Naive thymus-derived CD4-positive, alpha-beta T cell (primary cell): ENCODE measurements around the gene TGM2. TPM values are rescaled to one million over a fixed set of nuclear protein-coding genes. Genes with fewer than 3 reads are reported as not detected.

Source experiments
- ATAC-seq: fragments of 150-1000 bp; cut with Tn5 transposase; 2 replicates; pipeline ENCODE4 v1.10.0; 2021; ENCODE audit warnings: mild to moderate bottlenecking, moderate library complexity
- CTCF ChIA-PET: fragments of 350-600 bp; sonication (Branson Sonifier 250); formaldehyde crosslinking; loops from one replicate; lab custom pipeline; 2021; ENCODE audit warnings: antibody characterized with exemption; lab: Charles Lee
- POLR2A ChIA-PET: fragments of 350-600 bp; sonication (Branson Sonifier 250); formaldehyde crosslinking; loops from one replicate; lab custom pipeline; 2021; ENCODE audit warnings: antibody characterized with exemption, inconsistent platforms; lab: Charles Lee
- DNase-seq, 9 donors: peaks; one replicate each; pipeline versions ENCODE4 v3.0.0 to v3.0.0-alpha.2; 2020 to 2022; ENCODE audit warnings: mixed read lengths in 1 of 9
- H3K27ac ChIP-seq: one replicate; pipeline ENCODE4 v1.7.0; 2013; ENCODE audit warnings: mild to moderate bottlenecking, low read depth, low read length, moderate library complexity
- H3K27me3 ChIP-seq, 2 donors: one replicate each; pipeline ENCODE4 v1.7.0; 2013; ENCODE audit warnings: low read length in 2 of 2, mild to moderate bottlenecking in 2 of 2, moderate library complexity in 2 of 2; ENCODE audit not compliant: control insufficient read depth in 2 of 2, insufficient read depth in 2 of 2
- H3K36me3 ChIP-seq, 3 experiments: 1 replicate in 2 of 3; 2 replicates in 1 of 3; pipeline ENCODE4 v1.7.0; 2013; ENCODE audit warnings: low read length in 3 of 3, mild to moderate bottlenecking in 3 of 3, moderate library complexity in 1 of 3; ENCODE audit not compliant: insufficient read depth in 3 of 3, control insufficient read depth in 2 of 3
- H3K4me1 ChIP-seq, 2 donors: one replicate each; pipeline ENCODE4 v1.7.0; 2013; ENCODE audit warnings: low read length in 2 of 2, mild to moderate bottlenecking in 2 of 2, moderate library complexity in 1 of 2; ENCODE audit not compliant: control insufficient read depth in 2 of 2, insufficient read depth in 2 of 2
- H3K4me3 ChIP-seq: 2 replicates; pipeline ENCODE4 v1.7.0; 2013; ENCODE audit warnings: mild to moderate bottlenecking, low read length
- H3K9me3 ChIP-seq, 3 experiments: 1 replicate in 2 of 3; 2 replicates in 1 of 3; pipeline ENCODE4 v1.7.0; 2013; ENCODE audit warnings: low read length in 3 of 3; ENCODE audit not compliant: control insufficient read depth in 2 of 3
- H3K27ac Mint-ChIP-seq, 9 donors: one replicate each; pipeline ENCODE4 v1.8.0; 2020 to 2022; ENCODE audit warnings: mixed read lengths in 9 of 9, mild to moderate bottlenecking in 8 of 9, moderate library complexity in 5 of 9, inconsistent platforms in 2 of 9
- H3K27me3 Mint-ChIP-seq, 5 donors: one replicate each; pipeline ENCODE4 v1.8.0; 2021 to 2022; ENCODE audit warnings: mixed read lengths in 5 of 5, mild to moderate bottlenecking in 1 of 5
- H3K36me3 Mint-ChIP-seq, 5 donors: one replicate each; pipeline ENCODE4 v1.8.0; 2020 to 2022; ENCODE audit warnings: mixed read lengths in 5 of 5, mild to moderate bottlenecking in 3 of 5, inconsistent platforms in 1 of 5
- H3K4me1 Mint-ChIP-seq, 7 donors: one replicate each; pipeline ENCODE4 v1.8.0; 2020 to 2022; ENCODE audit warnings: mixed read lengths in 7 of 7, mild to moderate bottlenecking in 3 of 7, inconsistent platforms in 1 of 7
- H3K4me3 Mint-ChIP-seq, 10 donors: one replicate each; pipeline ENCODE4 v1.8.0; 2020 to 2022; ENCODE audit warnings: mild to moderate bottlenecking in 10 of 10, mixed read lengths in 10 of 10, moderate library complexity in 6 of 10, inconsistent platforms in 2 of 10
- H3K9me3 Mint-ChIP-seq, 11 donors: one replicate each; pipeline ENCODE4 v1.8.0; 2020 to 2022; ENCODE audit warnings: mixed read lengths in 11 of 11, mild to moderate bottlenecking in 4 of 11, inconsistent platforms in 1 of 11, moderate library complexity in 1 of 11
- intact Hi-C, 2 donors: fragments of 100-400 bp; cut with micrococcal nuclease; formaldehyde crosslinking; loops; one replicate each; pipeline ENCODE4 v1.15.1; 2023
- polyA plus RNA-seq, 2 donors: library from polyadenylated mRNA; unstranded; fragments of 300-500 nt; fragmentation: Illumina TruSeq; gene quantifications; one replicate each; pipeline ENCODE4 v1.2.3, GENCODE V29; 2021
- total RNA-seq, 6 experiments: library from RNA in 5 of 6; stranded (reverse) in 5 of 6; gene quantifications; 1 replicate in 5 of 6; 2 replicates in 1 of 6; pipeline ENCODE4 v1.2.3 and lab custom pipeline; 2021 to 2026

The TGM2 gene
- total and polyA plus RNA-seq, 7 experiments from 2014 or later = 0.11 to 0.94 (median 0.19) TPM; not detected in 2

- Mint-ChIP-seq H3K36me3 (no peaks in the 10 kb centered on the region), H3K9me3 (peaks cover 0 to 2% (median 0%) of the 10 kb centered on the region in 11 donors), H3K27ac (no peak overlapping the region), H3K4me1 (no peaks in the 10 kb centered on the region), H3K4me3 (no peak overlapping the region), H3K27me3 (peaks cover 0 to 34% (median 15%) of the 10 kb centered on the region in 5 donors)
- no peaks in the 10 kb centered on the region for H3K4me1 ChIP-seq
- ChIA-PET CTCF (no interaction called here), POLR2A (no interaction called here)
- ATAC-seq = no peak
- no peaks in the 10 kb centered on the region for H3K9me3 ChIP-seq
- no peak for DNase-seq
- no peaks in the 10 kb centered on the region for H3K36me3 ChIP-seq
- no peak overlapping the region for H3K27ac ChIP-seq
- H3K4me3 ChIP-seq = no peak overlapping the region
- intact Hi-C loops = no loop called here
- no peaks in the 10 kb centered on the region for H3K27me3 ChIP-seq
Measured at GRCh38 chr20:38205001-38205400, 39.9 kb upstream of the TGM2 start.

DNA sequence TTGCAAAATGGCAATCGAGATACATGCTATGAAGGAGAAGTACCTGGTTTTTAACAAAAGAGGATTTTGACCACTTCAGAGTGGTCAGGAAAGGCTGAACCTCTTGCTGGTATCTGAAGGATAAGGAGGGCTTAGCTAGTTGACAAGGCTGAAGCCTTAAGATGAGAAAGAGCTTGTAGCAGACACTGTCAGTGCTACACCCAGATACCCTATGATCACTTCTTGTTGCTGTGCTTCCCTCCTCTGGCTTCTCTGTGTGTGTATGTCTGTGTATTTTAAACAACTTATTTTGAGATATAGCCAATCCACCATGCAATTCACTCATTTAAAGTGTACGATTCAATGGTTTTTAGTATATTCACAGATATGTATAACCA lies 38.9 kb upstream of the TGM2 start:
- no peak overlapping the region for H3K27ac ChIP-seq
- Mint-ChIP-seq H3K36me3 (no peaks in the 10 kb centered on the region), H3K4me3 (no peak overlapping the region), H3K27ac (no peak overlapping the region), H3K4me1 (no peaks in the 10 kb centered on the region), H3K27me3 (peaks cover 0 to 32% (median 15%) of the 10 kb centered on the region in 5 donors), H3K9me3 (peaks cover 0 to 2% (median 0%) of the 10 kb centered on the region in 11 donors)
- DNase-seq (no peak), ATAC-seq (no peak)
- CTCF ChIA-PET = no interaction called here
- intact Hi-C loops = no loop called here
- no peaks in the 10 kb centered on the region for H3K4me1 ChIP-seq
- H3K9me3 ChIP-seq = no peaks in the 10 kb centered on the region
- H3K4me3 ChIP-seq = no peak overlapping the region
- POLR2A ChIA-PET = no interaction called here
- no peaks in the 10 kb centered on the region for H3K27me3 ChIP-seq
- no peaks in the 10 kb centered on the region for H3K36me3 ChIP-seq

- Histone ChIP-seq H3K4me1 (no peaks in the 10 kb centered on the region), H3K36me3 (no peaks in the 10 kb centered on the region), H3K9me3 (no peaks in the 10 kb centered on the region), H3K4me3 (no peak overlapping the region), H3K27me3 (no peaks in the 10 kb centered on the region), H3K27ac (no peak overlapping the region)
- CTCF ChIA-PET = no interaction called here
- Mint-ChIP-seq H3K27me3 (peaks cover 0 to 30% (median 11%) of the 10 kb centered on the region in 5 donors), H3K4me3 (no peak overlapping the region), H3K4me1 (no peaks in the 10 kb centered on the region), H3K36me3 (no peaks in the 10 kb centered on the region), H3K27ac (no peak overlapping the region), H3K9me3 (peaks cover 0 to 2% (median 0%) of the 10 kb centered on the region in 11 donors)
- intact Hi-C loops = no loop called here
- ATAC-seq = no peak
- DNase-seq = no peak
- POLR2A ChIA-PET = no interaction called here
Measured at GRCh38 chr20:38203337-38203980, 38.4 kb upstream of the TGM2 start.

- Histone ChIP-seq H3K4me1 (no peaks in the 10 kb centered on the region), H3K27me3 (no peaks in the 10 kb centered on the region), H3K27ac (no peak overlapping the region), H3K4me3 (no peak overlapping the region), H3K9me3 (no peaks in the 10 kb centered on the region), H3K36me3 (no peaks in the 10 kb centered on the region)
- no peak overlapping the region for H3K4me3 Mint-ChIP-seq
- ATAC-seq = no peak
- peaks cover 0 to 26% (median 7%) of the 10 kb centered on the region in 5 donors for H3K27me3 Mint-ChIP-seq
- H3K4me1 Mint-ChIP-seq = no peaks in the 10 kb centered on the region
- H3K27ac Mint-ChIP-seq = no peak overlapping the region
- ChIA-PET POLR2A (no interaction called here), CTCF (no interaction called here)
- intact Hi-C loops = no loop called here
- H3K9me3 Mint-ChIP-seq = peaks cover 0 to 2% (median 0%) of the 10 kb centered on the region in 11 donors
- no peaks in the 10 kb centered on the region for H3K36me3 Mint-ChIP-seq
- no peak for DNase-seq
Measured at GRCh38 chr20:38202982-38203293, 37.9 kb upstream of the TGM2 start.

DNA sequence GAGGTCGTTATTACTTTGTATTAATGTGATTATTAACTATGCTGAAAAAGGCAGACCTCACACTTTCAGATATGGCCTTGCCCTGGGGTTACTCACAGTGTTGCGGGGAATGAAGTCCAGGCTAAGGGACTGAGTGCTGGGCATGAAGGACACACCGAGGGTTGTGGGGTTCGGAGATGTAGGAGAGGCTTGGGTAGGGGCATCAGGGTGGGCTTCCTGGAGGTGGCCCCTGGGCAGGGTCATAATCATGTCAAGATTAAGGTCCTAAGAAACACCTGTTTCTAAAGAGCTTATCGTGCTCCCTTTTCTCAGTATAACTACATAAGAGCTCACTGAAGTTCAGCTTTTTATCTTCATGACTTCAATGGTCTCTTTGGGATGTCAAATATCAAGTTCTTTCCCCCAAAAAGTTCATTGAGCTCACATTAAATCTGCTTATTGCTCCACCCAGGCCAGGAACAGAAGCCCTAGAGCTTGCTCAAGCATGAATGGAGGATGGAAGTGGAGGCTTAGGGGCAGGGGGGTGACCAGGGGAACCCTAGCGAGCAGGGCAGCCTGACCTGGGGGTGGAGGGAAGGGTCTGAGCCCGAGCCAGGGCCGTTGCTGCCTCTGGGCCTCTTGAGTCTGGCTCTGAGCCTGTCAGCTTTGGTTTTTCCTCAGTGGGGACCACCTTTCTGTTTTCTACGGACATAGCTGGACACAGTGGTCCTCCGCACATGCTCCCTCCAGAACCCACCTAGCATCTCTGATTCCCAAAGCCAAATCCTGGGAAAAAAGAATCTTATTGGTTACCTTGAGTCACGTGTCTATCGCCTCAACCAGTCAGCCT lies 37.3 kb upstream of the TGM2 start:
- H3K27ac ChIP-seq = no peak overlapping the region
- peaks cover 2 to 24% (median 7%) of the 10 kb centered on the region in 5 donors for H3K27me3 Mint-ChIP-seq

DNA sequence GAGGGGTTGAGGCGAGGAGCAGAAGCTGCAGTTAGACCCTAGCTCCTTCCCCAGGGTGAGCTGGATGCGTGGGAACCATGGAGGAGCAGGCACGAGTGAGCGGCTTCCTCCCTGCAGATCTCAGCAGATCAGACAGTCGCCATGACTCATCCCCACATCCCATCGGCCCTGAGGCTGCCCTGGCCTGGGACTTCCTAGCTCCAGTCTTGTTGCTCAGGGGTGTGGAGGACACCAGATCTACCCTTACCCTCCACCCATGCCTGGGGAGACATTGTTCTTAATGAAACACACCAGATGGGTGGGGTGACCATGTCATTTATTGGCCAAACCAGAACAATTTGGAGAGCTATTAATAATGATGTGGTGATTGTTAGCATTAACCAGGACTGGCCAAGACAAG lies 36.3 kb upstream of the TGM2 start:
- Histone ChIP-seq H3K27me3 (no peaks in the 10 kb centered on the region), H3K9me3 (no peaks in the 10 kb centered on the region), H3K36me3 (no peaks in the 10 kb centered on the region), H3K27ac (no peak overlapping the region), H3K4me3 (no peak overlapping the region), H3K4me1 (no peaks in the 10 kb centered on the region)
- POLR2A ChIA-PET = no interaction called here
- Mint-ChIP-seq H3K9me3 (peaks cover 0 to 2% (median 0%) of the 10 kb centered on the region in 11 donors), H3K36me3 (no peaks in the 10 kb centered on the region), H3K27me3 (peaks cover 4 to 20% (median 6%) of the 10 kb centered on the region in 5 donors), H3K4me1 (no peaks in the 10 kb centered on the region), H3K4me3 (no peak overlapping the region), H3K27ac (no peak overlapping the region)
- peak; percentile 66 for ATAC-seq
- intact Hi-C loops = no loop called here
- CTCF ChIA-PET = no interaction called here
- no peak for DNase-seq

More for the DNA sequence above, 37.3 kb upstream of the TGM2 start:
- ChIA-PET CTCF (no interaction called here), POLR2A (no interaction called here)
- intact Hi-C loops = no loop called here
- DNase-seq (no peak), ATAC-seq (no peak)
- no peaks in the 10 kb centered on the region for H3K36me3 Mint-ChIP-seq
- no peaks in the 10 kb centered on the region for H3K4me1 ChIP-seq
- no peaks in the 10 kb centered on the region for H3K4me1 Mint-ChIP-seq
- H3K27me3 ChIP-seq = no peaks in the 10 kb centered on the region
- H3K9me3 Mint-ChIP-seq = peaks cover 0 to 2% (median 0%) of the 10 kb centered on the region in 11 donors
- H3K36me3 ChIP-seq = no peaks in the 10 kb centered on the region
- no peak overlapping the region for H3K27ac Mint-ChIP-seq
- no peak overlapping the region for H3K4me3 ChIP-seq
- no peaks in the 10 kb centered on the region for H3K9me3 ChIP-seq
- H3K4me3 Mint-ChIP-seq = no peak overlapping the region

DNA sequence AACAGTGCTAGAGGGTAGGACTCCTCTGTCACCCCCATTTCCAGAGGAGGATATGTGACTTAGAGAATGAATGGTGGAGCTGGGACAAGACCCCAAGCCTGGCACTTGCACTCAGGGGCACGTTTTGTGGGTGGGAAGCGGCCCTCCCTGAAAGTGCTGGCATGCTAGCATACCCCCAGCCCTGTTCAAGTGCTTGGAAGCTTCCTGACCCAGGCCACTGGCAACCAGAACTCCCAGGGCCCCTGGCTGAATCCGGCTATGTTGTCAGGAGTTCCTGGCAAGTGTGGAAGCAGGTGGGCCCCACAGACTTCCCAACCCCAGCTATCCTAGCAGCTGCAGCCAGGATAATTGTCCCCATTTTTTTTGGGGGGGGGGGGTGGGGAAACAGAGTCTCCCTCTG lies 35.6 kb upstream of the TGM2 start:
- Histone ChIP-seq H3K27me3 (no peaks in the 10 kb centered on the region), H3K36me3 (no peaks in the 10 kb centered on the region), H3K9me3 (no peaks in the 10 kb centered on the region), H3K4me3 (no peak overlapping the region), H3K4me1 (no peaks in the 10 kb centered on the region), H3K27ac (no peak overlapping the region)
- Mint-ChIP-seq H3K27ac (no peak overlapping the region), H3K36me3 (no peaks in the 10 kb centered on the region), H3K9me3 (peaks cover 0 to 2% (median 0%) of the 10 kb centered on the region in 11 donors), H3K4me1 (no peaks in the 10 kb centered on the region), H3K27me3 (peaks cover 0 to 15% (median 6%) of the 10 kb centered on the region in 5 donors), H3K4me3 (no peak overlapping the region)
- intact Hi-C loops = no loop called here
- no peak for DNase-seq
- ChIA-PET POLR2A (no interaction called here), CTCF (no interaction called here)
- ATAC-seq = no peak
